ENCODE measurements around the gene AADACL2. TPM values are rescaled to one million over a fixed set of nuclear protein-coding genes. Genes with fewer than 3 reads are reported as not detected.
A peak's percentile ranks its signal among the peaks of the same experiment; 100 is the strongest.
"Not testable (repeated sequence)": the region's sequence is repeated elsewhere in the genome, so short reads cannot be mapped to it uniquely, and the experiment has no call there.

The AADACL2 gene
- total RNA-seq, 2 donors from 2014 or later, result not detected

DNA sequence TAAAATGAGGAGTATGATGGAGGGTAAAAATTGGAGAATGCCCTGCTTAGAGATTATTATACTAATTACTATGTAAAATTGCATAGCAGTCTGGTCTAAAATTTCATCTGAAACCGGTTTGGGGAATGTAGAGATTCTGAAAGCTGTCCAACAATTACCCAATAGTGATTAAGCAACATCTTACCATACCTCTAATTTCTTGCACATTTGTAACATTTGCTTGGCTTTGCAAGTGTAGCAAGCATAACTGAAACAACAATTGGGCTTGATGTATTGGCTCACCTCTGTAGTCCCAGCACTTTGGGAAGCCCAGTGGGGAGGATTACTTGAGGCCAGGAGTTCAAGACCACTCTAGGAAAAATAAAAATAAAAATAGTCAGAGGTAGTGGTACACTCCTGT, 17.4 kb downstream of the AADACL2 start:
- intact Hi-C loops (cut with DNase I), result no loop called here
- ATAC-seq (no peak), DNase-seq (no peak)
- no peaks in the 10 kb centered on the region for H3K4me1 ChIP-seq
- no peak overlapping the region for H3K27ac ChIP-seq
- H3K4me3 ChIP-seq, result no peak overlapping the region
- H3K36me3 ChIP-seq (replicated peaks in 1 of 2; ENCODE audit: insufficient read depth in 1 of 2, low read depth in 2 of 2), result no peaks in the 10 kb centered on the region
- H3K9me3 ChIP-seq, result no peaks in the 10 kb centered on the region
- H3K27me3 ChIP-seq, result no peaks in the 10 kb centered on the region
- 13 to 20% methylated on average over 1 of the region's 1 CpG for WGBS, 2 donors
- no peak for TF ChIP-seq POLR2A (IDR thresholded peaks at IDR 0.05)
- TF ChIP-seq, protein P1, sequence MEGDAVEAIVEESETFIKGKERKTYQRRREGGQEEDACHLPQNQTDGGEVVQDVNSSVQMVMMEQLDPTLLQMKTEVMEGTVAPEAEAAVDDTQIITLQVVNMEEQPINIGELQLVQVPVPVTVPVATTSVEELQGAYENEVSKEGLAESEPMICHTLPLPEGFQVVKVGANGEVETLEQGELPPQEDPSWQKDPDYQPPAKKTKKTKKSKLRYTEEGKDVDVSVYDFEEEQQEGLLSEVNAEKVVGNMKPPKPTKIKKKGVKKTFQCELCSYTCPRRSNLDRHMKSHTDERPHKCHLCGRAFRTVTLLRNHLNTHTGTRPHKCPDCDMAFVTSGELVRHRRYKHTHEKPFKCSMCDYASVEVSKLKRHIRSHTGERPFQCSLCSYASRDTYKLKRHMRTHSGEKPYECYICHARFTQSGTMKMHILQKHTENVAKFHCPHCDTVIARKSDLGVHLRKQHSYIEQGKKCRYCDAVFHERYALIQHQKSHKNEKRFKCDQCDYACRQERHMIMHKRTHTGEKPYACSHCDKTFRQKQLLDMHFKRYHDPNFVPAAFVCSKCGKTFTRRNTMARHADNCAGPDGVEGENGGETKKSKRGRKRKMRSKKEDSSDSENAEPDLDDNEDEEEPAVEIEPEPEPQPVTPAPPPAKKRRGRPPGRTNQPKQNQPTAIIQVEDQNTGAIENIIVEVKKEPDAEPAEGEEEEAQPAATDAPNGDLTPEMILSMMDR (IDR thresholded peaks at IDR 0.05), result no peak

DNA sequence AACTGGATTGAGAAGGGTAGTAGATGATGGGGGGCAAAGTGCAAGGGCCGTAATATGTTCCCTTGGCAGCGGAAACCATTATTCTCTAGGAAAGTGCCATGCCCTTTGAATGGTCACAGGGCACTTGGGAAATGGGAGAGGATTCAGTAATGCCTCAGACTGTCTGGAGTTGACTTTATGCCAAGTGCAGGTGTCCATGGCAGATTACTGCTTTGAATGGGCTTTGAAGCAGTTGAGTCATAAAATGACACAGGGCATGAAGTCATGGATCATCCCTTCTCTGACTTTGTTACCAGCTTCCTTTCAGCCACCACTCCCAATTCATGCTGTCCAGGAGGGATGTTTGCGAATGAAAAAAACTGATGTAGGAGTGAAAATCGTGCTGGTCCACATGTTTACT, 20.1 kb downstream of the AADACL2 start:
- H3K9me3 ChIP-seq, result no peaks in the 10 kb centered on the region
- no peak for TF ChIP-seq POLR2A (IDR thresholded peaks at IDR 0.05)
- TF ChIP-seq, protein P1 (IDR thresholded peaks at IDR 0.05), result no peak
- H3K27me3 ChIP-seq, result no peaks in the 10 kb centered on the region
- no peaks in the 10 kb centered on the region for H3K36me3 ChIP-seq (replicated peaks in 1 of 2; ENCODE audit: insufficient read depth in 1 of 2, low read depth in 2 of 2)
- no peak for ATAC-seq
- intact Hi-C loops (cut with DNase I), result no loop called here
- WGBS, 2 donors, result 88 to 89% methylated on average over 4 of the region's 4 CpGs
- DNase-seq, result no peak
- H3K4me1 ChIP-seq, result no peaks in the 10 kb centered on the region
- no peak overlapping the region for H3K4me3 ChIP-seq
- no peak overlapping the region for H3K27ac ChIP-seq

DNA sequence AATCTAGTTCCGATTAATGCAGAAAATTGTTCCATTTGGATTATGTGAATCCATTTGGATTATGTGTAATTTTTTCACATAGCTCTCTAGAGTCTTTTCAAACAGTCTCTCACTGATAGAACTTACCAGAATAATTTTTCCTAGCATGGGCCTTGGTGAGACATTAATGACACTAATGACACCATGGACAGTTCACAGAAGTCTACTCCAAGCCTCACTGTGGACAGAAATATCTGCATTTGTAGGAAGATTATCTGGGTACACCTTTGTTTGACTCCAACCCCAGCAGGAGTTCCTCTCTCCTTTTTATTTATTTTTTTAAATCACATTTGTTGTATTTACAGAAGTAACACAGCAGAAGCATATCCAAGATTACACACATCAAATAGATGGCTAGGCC, 27.9 kb downstream of the AADACL2 start:
- intact Hi-C loops (cut with DNase I), result no loop called here
- H3K27me3 ChIP-seq, result no peaks in the 10 kb centered on the region
- H3K36me3 ChIP-seq (replicated peaks in 1 of 2; ENCODE audit: insufficient read depth in 1 of 2, low read depth in 2 of 2), result no peaks in the 10 kb centered on the region
- no peak overlapping the region for H3K27ac ChIP-seq
- no peak overlapping the region for H3K4me3 ChIP-seq
- no peaks in the 10 kb centered on the region for H3K9me3 ChIP-seq
- TF ChIP-seq, protein P1 (IDR thresholded peaks at IDR 0.05), result no peak
- no peak for TF ChIP-seq POLR2A (IDR thresholded peaks at IDR 0.05)
- H3K4me1 ChIP-seq, result no peaks in the 10 kb centered on the region
- 94 to 97% methylated on average over 1 of the region's 1 CpG for WGBS, 2 donors
- DNase-seq (no peak), ATAC-seq (no peak)

DNA sequence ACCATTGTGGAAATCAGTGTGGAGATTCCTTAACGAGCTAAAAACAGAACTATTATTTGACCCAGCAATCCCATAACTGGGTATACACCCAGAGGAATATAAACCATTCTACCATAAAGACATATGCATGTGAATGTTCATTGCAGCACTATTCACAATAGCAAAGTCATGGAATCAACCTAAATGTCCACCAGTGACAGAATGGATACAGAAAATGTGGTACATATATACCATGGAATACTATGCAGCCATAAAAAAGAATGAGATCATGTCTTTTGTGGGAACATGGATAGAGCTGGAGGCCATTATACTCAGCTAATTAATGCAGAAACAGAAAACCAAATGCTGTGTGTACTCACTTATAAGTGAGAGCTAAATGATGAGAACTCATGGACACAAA, 31.0 kb downstream of the AADACL2 start:
- H3K27ac ChIP-seq; intact Hi-C loops (cut with DNase I); H3K27me3 ChIP-seq; ATAC-seq; H3K36me3 ChIP-seq (replicated peaks in 1 of 2; ENCODE audit: insufficient read depth in 1 of 2, low read depth in 2 of 2); H3K9me3 ChIP-seq; H3K4me3 ChIP-seq; DNase-seq: not testable (repeated sequence)
- peaks cover 16% of the 10 kb centered on the region for H3K4me1 ChIP-seq
- 61 to 72% methylated on average over 1 of the region's 1 CpG for WGBS, 2 donors

DNA sequence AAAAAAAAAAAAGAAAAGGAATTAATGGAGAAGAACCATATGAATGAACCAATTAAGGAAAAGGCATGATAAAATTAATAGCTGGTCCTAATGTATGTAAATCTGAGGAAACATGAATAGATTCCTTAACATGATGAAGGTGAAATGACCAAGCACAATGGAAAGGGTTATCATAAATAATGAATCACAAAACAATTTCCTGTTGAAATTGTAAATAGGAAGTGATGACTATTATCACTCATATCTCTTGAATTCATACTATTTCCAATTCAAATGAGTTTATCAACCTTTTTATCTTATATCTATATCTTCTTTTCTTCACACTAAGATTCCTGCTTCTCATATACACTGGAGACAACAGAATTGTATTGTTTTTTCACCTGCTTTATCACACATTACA, 32.0 kb downstream of the AADACL2 start:
- Histone ChIP-seq H3K36me3 (replicated peaks in 1 of 2; ENCODE audit: insufficient read depth in 1 of 2, low read depth in 2 of 2) (no peaks in the 10 kb centered on the region), H3K9me3 (no peaks in the 10 kb centered on the region), H3K4me3 (no peak overlapping the region), H3K27me3 (no peaks in the 10 kb centered on the region), H3K27ac (peak overlapping the region in 1 of 4 donors; percentile 54), H3K4me1 (peaks cover 25% of the 10 kb centered on the region)
- TF ChIP-seq POLR2A (IDR thresholded peaks at IDR 0.05), result no peak
- TF ChIP-seq, protein P1 (IDR thresholded peaks at IDR 0.05), result no peak
- ATAC-seq, result no peak
- no peak for DNase-seq
- intact Hi-C loops (cut with DNase I), result no loop called here

All from body of pancreas (tissue), 4 donors.